ENCODE measurements around the gene STAT5B.
A peak's percentile ranks its signal among the peaks of the same experiment; 100 is the strongest.
"Not testable (repeated sequence)": the region's sequence is repeated elsewhere in the genome, so short reads cannot be mapped to it uniquely, and the experiment has no call there.

Gene STAT5B

DNA sequence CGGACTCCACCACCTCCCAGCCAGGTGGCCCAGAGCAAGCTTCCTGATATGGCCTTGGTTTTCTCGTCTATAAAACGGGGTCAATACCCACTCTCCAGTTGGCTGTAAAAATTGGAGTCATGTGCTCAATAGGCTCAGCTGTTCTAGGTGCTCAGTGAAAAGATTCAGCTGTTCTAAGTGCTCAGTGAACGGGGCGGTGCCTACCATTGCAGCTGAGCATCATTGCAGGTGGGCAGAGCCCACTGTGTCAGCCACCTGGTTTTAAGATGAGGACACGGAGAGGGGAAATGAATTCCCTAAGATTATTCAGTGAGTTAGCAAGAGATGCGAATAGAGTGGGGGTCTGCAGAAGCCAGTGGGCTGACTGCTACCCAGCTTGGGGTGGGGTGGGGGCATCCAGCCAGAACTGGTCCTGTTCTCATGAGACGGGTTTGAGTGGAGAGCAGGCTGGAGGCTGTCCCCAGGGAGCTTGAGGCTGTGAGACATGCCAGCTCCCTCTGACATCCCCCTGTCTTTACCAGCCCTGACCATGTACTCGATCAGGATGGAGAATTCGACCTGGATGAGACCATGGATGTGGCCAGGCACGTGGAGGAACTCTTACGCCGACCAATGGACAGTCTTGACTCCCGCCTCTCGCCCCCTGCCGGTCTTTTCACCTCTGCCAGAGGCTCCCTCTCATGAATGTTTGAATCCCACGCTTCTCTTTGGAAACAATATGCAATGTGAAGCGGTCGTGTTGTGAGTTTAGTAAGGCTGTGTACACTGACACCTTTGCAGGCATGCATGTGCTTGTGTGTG lies 34.0 kb upstream of the STAT5B start:
- peaks cover 44 to 52% (median 49%) of the 10 kb centered on the region in 10 experiments for H3K4me1 ChIP-seq
- H3K4me3 ChIP-seq, result no peak overlapping the region
- H3K27ac ChIP-seq, result no peak overlapping the region
- no peaks in the 10 kb centered on the region; a peak in 1 of 22 replicates for H3K27me3 ChIP-seq
- peaks cover 0 to 64% (median 8%) of the 10 kb centered on the region in 11 experiments; a peak in 14 of 22 replicates for H4K20me1 ChIP-seq
- no peak for TF ChIP-seq Cebpa-rat (IDR thresholded peaks at IDR 0.05)
- peaks cover 51 to 77% (median 68%) of the 10 kb centered on the region in 11 experiments for H3K36me3 ChIP-seq
- H3K4me2 ChIP-seq, result peak overlapping the region in 1 of 11 experiments; percentile 84; a peak in 2 of 22 replicates
- peak overlapping the region in 2 of 11 experiments; percentile 15 to 61; a peak in 1 of 22 replicates for H3K9ac ChIP-seq
- no peaks in the 10 kb centered on the region for H3K9me3 ChIP-seq (replicated peaks in 1 of 11)

GRCh38 chr17:42309142-42309541 lies 33.0 kb upstream of the STAT5B start:
- no peaks in the 10 kb centered on the region; a peak in 1 of 22 replicates for H3K27me3 ChIP-seq
- H4K20me1 ChIP-seq, result peaks cover 0 to 63% (median 8%) of the 10 kb centered on the region in 11 experiments; a peak in 13 of 22 replicates
- H3K4me1 ChIP-seq, result peaks cover 33 to 42% (median 39%) of the 10 kb centered on the region in 10 experiments
- TF ChIP-seq Cebpa-rat (IDR thresholded peaks at IDR 0.05), result no peak
- H3K9me3 ChIP-seq (replicated peaks in 1 of 11), result no peaks in the 10 kb centered on the region
- H3K36me3 ChIP-seq, result peaks cover 56 to 85% (median 78%) of the 10 kb centered on the region in 11 experiments
- H3K4me3 ChIP-seq, result no peak overlapping the region
- no peak overlapping the region for H3K27ac ChIP-seq
- no peak overlapping the region for H3K4me2 ChIP-seq
- no peak overlapping the region for H3K9ac ChIP-seq

- Histone ChIP-seq H3K36me3 (peaks cover 55 to 85% (median 78%) of the 10 kb centered on the region in 11 experiments), H3K27ac (no peak overlapping the region), H3K9me3 (replicated peaks in 1 of 11) (no peaks in the 10 kb centered on the region), H3K4me3 (no peak overlapping the region), H3K27me3 (no peaks in the 10 kb centered on the region; a peak in 1 of 22 replicates), H3K9ac (no peak overlapping the region), H3K4me1 (peaks cover 28 to 35% (median 32%) of the 10 kb centered on the region in 10 experiments), H4K20me1 (peaks cover 0 to 65% (median 6%) of the 10 kb centered on the region in 11 experiments; a peak in 13 of 22 replicates), H3K4me2 (no peak overlapping the region)
- no peak for TF ChIP-seq Cebpa-rat (IDR thresholded peaks at IDR 0.05)
Measured at GRCh38 chr17:42308446-42308845, 32.3 kb upstream of the STAT5B start.

DNA sequence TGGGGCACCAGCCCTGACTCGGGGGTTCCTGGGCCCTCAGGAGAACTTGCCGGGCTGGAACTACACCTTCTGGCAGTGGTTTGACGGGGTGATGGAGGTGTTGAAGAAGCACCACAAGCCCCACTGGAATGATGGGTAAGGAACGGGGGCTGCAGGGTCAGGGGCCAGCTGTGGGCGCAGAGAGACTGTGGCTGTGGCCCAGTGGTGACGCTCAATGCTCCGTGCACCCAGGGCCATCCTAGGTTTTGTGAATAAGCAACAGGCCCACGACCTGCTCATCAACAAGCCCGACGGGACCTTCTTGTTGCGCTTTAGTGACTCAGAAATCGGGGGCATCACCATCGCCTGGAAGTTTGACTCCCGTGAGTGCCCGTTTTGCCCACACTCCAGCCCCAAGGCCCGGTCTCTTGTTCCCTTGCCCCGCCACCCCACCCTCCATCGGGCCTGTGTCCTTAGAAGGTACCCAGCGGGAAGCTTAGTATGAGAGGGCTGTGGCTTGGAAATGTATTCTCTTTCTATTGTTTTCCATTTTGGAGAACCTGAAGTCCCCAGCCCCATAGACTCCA lies 31.3 kb upstream of the STAT5B start:
- Histone ChIP-seq H3K27ac (no peak overlapping the region), H3K4me3 (no peak overlapping the region), H4K20me1 (peaks cover 0 to 57% (median 6%) of the 10 kb centered on the region in 11 experiments; a peak in 13 of 22 replicates), H3K4me1 (peaks cover 18 to 27% (median 24%) of the 10 kb centered on the region in 10 experiments), H3K9me3 (replicated peaks in 1 of 11) (no peaks in the 10 kb centered on the region), H3K36me3 (peaks cover 64 to 92% (median 86%) of the 10 kb centered on the region in 11 experiments), H3K27me3 (no peaks in the 10 kb centered on the region), H3K9ac (no peak overlapping the region), H3K4me2 (no peak overlapping the region)
- TF ChIP-seq Cebpa-rat (IDR thresholded peaks at IDR 0.05), result no peak

GRCh38 chr17:42306385-42306667 lies 30.1 kb upstream of the STAT5B start:
- no peaks in the 10 kb centered on the region for H3K27me3 ChIP-seq
- H3K4me1 ChIP-seq, result peaks cover 7 to 16% (median 13%) of the 10 kb centered on the region in 10 experiments
- no peak overlapping the region for H3K4me3 ChIP-seq
- H4K20me1 ChIP-seq, result peaks cover 0 to 55% (median 4%) of the 10 kb centered on the region in 11 experiments; a peak in 9 of 22 replicates
- H3K36me3 ChIP-seq, result peaks cover 75 to 100% (median 97%) of the 10 kb centered on the region in 11 experiments
- H3K4me2 ChIP-seq, result no peak overlapping the region
- no peak overlapping the region for H3K9ac ChIP-seq
- no peak for TF ChIP-seq Cebpa-rat (IDR thresholded peaks at IDR 0.05)
- H3K27ac ChIP-seq, result no peak overlapping the region
- H3K9me3 ChIP-seq (replicated peaks in 1 of 11), result no peaks in the 10 kb centered on the region

- no peak overlapping the region for H3K4me2 ChIP-seq
- no peak for TF ChIP-seq Cebpa-rat (IDR thresholded peaks at IDR 0.05)
- H3K9ac ChIP-seq, result no peak overlapping the region; a peak in 1 of 22 replicates
- peaks cover 1 to 10% (median 8%) of the 10 kb centered on the region in 10 experiments; a peak in 16 of 20 replicates for H3K4me1 ChIP-seq
- H3K27ac ChIP-seq, result 0 out of 22 replicates have a peak overlapping the region, but pooled peaks of 1 of the 11 experiments have one; percentile 5
- peaks cover 0 to 51% (median 0%) of the 10 kb centered on the region in 11 experiments; a peak in 7 of 22 replicates for H4K20me1 ChIP-seq
- peaks cover 75 to 100% (median 97%) of the 10 kb centered on the region in 11 experiments for H3K36me3 ChIP-seq
- no peak overlapping the region for H3K4me3 ChIP-seq
- no peaks in the 10 kb centered on the region for H3K27me3 ChIP-seq
- no peaks in the 10 kb centered on the region for H3K9me3 ChIP-seq (replicated peaks in 1 of 11)
Measured at GRCh38 chr17:42305543-42306384, 29.6 kb upstream of the STAT5B start.

DNA sequence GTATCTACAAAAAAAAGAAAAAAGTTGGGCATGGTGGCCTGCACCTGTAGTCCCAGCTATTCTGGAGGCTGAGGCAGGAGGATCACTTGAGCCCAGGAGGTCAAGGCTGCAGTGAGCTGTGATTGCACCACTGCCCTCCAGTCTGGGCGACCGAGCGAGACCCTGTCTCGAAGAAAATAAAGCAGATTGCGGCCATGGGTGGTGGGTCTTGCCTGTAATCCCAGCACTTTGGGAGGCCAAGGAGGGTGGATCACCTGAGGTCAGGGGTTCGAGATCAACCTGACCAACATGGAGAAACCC lies 28.8 kb upstream of the STAT5B start:
- H3K27me3 ChIP-seq; H3K27ac ChIP-seq; H3K4me3 ChIP-seq; H3K9ac ChIP-seq; H3K9me3 ChIP-seq (replicated peaks in 1 of 11); H3K4me1 ChIP-seq; H3K4me2 ChIP-seq: not testable (repeated sequence)
- peaks cover 0 to 45% (median 0%) of the 10 kb centered on the region in 11 experiments; a peak in 7 of 22 replicates for H4K20me1 ChIP-seq
- peaks cover 70 to 94% (median 91%) of the 10 kb centered on the region in 11 experiments for H3K36me3 ChIP-seq

DNA sequence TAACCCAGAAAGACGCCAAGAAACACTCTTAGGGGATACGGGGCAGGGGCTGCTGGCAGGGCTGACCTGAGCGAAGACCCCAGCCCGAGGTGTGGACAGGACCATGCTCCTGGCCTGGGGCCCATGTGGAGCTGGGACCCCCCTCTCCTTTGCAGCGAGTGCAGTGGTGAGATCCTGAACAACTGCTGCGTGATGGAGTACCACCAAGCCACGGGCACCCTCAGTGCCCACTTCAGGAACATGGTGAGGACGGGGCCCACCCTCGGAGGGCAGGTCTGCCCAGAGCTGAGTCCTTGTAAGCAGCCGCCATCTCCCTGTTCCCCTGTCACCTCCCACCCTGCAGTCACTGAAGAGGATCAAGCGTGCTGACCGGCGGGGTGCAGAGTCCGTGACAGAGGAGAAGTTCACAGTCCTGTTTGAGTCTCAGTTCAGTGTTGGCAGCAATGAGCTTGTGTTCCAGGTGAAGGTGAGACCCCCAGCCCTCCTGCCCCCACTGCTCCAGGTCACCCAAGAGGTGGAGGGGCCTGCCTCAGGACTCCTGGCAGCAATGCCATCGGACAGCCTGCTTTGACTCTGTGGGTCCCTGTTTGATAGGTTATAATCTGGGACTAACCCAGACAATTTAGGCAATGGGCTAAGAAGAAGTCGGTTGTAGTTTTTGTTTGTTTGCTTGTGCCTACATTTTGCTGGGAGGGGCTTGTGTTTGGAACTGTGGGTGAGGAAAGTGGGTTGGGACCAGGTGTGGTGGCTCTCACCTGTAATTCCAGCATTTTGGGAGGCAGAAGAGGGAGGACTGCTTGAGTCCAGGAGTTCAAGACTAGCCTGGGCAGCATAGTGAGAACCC lies 28.2 kb upstream of the STAT5B start:
- H3K36me3 ChIP-seq, result peaks cover 65 to 91% (median 86%) of the 10 kb centered on the region in 11 experiments
- no peaks in the 10 kb centered on the region for H3K4me1 ChIP-seq
- H3K4me3 ChIP-seq, result no peak overlapping the region
- H3K9me3 ChIP-seq (replicated peaks in 1 of 11), result no peaks in the 10 kb centered on the region
- H3K27me3 ChIP-seq, result no peaks in the 10 kb centered on the region
- no peak overlapping the region for H3K4me2 ChIP-seq
- H3K27ac ChIP-seq, result no peak overlapping the region
- H4K20me1 ChIP-seq, result peaks cover 0 to 40% (median 0%) of the 10 kb centered on the region in 11 experiments; a peak in 7 of 22 replicates
- no peak for TF ChIP-seq Cebpa-rat (IDR thresholded peaks at IDR 0.05)
- no peak overlapping the region for H3K9ac ChIP-seq
